NCI-H1048 (cell line): ENCODE results near the gene ANKMY2.
"Not testable (repeated sequence)": the region's sequence is repeated elsewhere in the genome, so short reads cannot be mapped to it uniquely, and the experiment has no call there.

Source experiments
- DNase-seq: peaks from one replicate; lab custom pipeline; 2025; lab: John Stamatoyannopoulos, UW

ANKMY2 gene

GRCh38 chr7:16659854-16660497, 14.4 kb upstream of the ANKMY2 start:
- DNase-seq = not testable (repeated sequence)

GRCh38 chr7:16657656-16658279, 12.2 kb upstream of the ANKMY2 start:
- no peak for DNase-seq

DNA sequence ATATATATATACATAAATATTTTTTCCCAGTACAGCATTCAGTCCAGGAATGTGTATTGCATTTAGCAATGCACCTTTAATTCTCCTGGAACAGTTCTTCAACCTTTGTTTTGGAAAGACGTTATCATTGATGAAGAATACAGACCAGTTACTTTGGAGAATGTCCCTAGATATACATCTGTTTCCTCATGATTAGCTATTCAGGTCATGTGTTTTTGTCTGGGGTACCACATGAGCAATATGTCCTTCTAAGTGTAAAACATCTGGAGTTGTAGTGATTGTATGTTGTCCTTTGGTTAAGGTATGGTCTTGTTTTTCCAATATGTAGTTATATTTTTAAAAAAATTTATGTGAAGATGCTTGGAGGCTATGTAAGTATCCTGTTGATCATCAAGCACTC, 10.6 kb upstream of the ANKMY2 start:
- DNase-seq = no peak

- no peak for DNase-seq
These were observed 9.8 kb upstream of the ANKMY2 start for GRCh38 chr7:16655394-16655793.

- DNase-seq = no peak
These were observed 7.3 kb upstream of the ANKMY2 start for GRCh38 chr7:16652888-16653287.

GRCh38 chr7:16652240-16652583, 6.7 kb upstream of the ANKMY2 start:
- DNase-seq = no peak

- no peak for DNase-seq
These were observed 6.1 kb upstream of the ANKMY2 start for GRCh38 chr7:16651396-16652239.

GRCh38 chr7:16650266-16650665, 4.7 kb upstream of the ANKMY2 start:
- DNase-seq = no peak

DNA sequence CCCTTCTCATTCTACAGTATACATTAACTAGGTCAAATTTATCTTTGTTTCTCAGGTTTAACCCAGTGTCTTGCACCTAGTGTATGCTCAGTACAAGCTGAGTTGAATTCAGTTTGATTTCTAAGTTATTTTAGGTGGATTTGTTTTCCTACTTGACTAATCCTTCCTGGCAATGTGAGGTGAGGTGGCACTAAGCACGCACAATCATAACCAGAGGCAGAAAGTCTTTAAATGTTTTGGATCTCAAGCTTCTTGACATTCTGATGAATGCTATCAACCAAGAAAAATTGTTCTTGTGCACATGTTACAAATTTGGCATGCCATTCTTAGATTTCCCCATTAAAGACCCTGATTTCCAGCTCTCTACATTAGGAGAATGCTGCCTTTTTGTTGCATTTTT, 3.6 kb upstream of the ANKMY2 start:
- no peak for DNase-seq

DNA sequence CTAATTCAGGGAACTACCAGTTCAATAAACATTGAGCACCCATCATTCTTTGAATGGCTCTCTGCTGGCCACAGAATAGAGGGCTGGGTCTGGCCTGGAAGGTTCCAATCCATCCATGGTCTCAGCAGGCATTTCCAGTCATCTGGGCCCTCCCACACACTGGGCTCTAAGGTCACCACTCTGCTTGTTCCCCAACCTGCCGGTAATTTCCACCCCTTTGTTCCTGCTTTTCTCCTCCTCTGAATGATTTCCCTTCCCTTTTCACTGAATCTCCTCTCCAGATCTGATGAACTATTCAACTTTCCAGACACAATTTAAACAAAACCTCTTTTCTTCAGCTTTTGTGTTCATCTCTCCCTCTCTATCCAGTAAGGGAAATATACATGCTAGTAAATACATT, 3.0 kb upstream of the ANKMY2 start:
- DNase-seq = no peak

DNA sequence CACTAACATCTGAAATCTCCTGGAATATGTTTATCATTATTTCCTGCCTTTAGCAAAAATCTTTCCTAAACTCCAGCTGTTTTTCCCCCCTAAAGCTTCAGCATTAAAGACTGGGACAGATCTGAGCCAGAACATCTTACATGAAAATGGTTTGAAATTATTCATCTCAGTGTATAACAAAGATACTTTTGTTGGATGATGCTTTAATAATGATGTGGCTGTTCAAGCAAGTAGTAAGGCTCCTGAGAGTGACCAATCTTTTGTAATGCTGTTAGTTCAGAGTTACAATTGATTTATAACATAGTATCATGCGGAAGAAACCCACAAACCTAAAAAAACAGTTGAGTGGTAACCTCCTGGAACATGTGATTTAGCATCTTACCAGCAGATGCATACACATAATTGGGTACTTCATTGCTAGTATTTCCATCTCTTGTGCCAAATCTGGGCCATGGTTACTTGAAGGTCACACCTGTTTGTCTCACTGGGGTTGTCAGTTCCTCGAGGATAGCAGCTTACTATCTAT, 1.9 kb upstream of the ANKMY2 start:
- no peak for DNase-seq

DNA sequence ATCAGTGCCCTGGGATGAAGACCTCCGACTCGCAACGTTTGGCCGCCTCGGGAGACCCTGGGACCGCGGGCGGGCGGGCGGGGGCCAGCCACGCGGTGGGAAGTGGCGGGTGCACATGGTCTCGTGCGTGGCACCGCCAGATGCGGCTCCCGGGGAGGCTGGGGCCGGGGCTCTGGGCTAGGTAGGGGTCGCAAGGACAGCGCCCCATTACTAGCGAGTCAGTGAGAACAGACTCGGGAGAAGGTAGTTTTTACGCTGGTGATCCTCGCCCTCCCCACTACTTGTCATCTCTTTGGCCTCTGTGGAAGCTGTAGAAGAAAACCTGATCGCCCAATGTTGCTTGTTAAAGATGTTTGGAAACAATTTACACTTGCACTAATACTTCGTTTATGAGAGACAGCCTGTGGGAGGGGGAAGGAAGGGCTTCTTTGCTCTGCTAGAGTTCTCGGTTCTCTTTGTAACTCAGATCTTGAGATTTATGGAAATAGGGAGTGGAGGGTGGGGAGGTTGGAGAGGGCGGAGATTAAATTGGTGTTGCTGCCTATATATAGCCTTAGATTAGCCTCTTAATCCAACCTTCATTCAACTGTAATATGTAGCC, 1.0 kb upstream of the ANKMY2 start:
- DNase-seq = no peak

DNA sequence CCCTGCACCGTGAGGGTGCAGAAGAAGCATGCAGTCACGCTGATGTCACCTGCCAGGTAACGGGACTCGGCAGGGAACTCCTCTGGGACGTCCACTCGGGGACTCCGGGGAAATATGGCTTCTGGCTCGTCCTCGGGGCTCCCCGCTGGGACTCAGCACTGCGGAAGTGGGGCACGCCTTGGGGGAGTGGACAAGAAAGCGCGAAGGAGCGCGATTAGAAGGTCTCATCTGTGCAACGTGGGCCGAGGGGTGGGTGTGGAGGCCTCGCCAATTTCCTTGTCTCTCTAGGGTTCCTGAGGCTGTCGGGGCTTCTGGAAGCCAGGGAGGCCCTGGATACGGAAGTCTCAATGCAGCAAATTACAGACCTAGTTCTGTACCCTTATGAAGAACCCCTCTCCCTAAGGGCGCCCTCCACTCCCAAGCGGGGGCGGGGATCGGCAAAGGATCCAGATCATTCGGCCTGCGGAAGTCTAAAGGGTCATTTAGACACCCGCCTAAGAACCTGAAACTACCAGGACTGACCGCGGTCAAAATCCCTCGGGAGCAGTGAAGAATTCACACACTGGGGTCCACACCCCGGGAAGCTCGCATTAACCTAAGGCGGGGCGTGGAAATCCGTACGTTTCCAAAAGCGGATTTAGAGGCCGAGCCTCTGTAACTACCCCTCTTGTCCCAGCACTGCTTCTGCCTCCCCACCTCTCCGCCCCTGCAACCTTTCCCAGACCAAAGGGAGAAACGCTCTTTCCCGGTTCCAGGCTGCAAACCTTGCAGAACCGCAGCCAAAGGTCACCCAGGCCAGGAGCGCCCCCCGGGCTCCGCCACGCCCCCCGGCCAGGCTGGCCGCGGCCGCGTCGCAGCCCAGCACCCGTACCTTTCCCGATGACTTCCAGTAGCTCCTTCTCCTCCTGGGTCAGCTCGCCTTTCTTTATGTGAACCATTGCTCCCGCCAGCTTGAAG, 640 bp downstream of the ANKMY2 start:
- DNase-seq = no peak

- no peak for DNase-seq
These were observed 1.4 kb downstream of the ANKMY2 start for GRCh38 chr7:16644157-16644556.

DNA sequence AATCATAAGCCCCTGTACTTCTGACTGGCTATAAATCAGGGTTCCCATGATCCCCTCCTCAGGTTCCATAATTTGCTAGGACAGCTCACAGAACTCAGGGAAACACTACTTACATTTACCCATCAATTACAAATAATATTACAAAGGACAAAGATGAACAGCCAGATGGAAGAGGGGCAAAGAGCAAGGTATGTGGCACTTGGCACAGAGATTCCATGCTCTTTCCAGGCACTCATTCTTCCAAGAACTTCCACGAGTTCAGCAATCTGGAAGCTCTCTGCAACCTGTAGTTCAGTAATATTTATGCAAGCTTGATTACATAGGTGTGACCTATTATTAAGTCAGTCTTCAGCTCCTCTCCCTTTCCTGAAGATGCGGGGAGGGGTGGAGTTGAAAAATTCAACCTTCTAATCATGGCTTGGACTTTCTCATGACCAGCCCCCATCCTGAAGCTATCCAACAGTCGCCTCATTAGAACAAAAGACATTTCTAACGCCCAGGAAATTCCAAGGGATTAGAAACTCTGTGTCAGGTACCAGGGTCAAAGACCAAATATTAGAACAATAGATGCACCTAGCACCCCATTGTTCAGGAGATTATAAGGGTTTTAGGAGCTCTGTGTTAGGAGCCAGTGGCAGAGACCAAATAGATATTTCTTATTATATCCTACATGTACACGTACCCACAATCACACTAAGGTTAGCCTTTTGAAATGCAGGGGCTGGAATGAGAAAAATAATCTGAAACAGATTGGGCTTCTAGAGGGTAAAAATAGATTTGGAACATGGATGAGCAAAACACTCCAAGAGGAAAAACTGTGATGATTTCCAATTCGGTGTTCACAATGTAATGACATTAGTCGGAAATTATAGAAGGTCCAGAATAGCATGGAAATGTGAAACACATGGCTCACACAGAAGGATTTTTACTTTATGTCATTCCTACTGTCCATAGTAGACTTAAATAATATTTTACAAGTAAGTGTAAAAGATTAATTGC, 7.0 kb downstream of the ANKMY2 start:
- no peak for DNase-seq

DNA sequence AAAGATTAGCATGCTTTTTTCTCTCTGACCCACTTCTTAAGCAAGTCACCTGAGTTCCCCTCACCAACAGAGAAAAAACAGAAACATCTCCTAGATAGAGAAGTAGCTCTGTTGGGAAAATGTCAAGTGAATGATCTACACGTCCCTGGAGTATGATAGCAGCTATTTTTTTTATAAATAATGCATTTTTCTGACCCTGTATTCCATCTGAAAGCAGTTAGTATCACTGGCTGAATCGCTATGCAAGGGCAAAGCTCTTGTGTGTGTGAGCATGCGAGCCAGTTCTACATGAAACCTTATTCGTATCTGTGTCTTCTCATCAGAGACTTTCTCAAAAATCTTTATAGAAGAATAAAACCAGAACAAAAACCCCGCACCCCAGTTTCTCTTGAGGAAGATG, 8.2 kb downstream of the ANKMY2 start:
- DNase-seq = no peak

GRCh38 chr7:16636555-16637101, 8.9 kb downstream of the ANKMY2 start:
- DNase-seq = no peak

GRCh38 chr7:16634271-16634738, 11.2 kb downstream of the ANKMY2 start:
- no peak for DNase-seq

- no peak for DNase-seq
These were observed 14.9 kb downstream of the ANKMY2 start for GRCh38 chr7:16630654-16631053.

GRCh38 chr7:16627236-16627635, 18.3 kb downstream of the ANKMY2 start:
- no peak for DNase-seq
